H1 (cell line): ENCODE data around the gene NKAIN1. TPM values are rescaled to one million over a fixed set of nuclear protein-coding genes. Genes with fewer than 3 reads are reported as not detected.

Experiments used
- BACH1 ChIP-seq: IDR thresholded peaks from 2 replicates; pipeline ENCODE4 v1.6.1; 2012; ENCODE audit warnings: low read length, improper control_type of control experiment
- CHD2 ChIP-seq: IDR thresholded peaks from 2 replicates; pipeline ENCODE4 v1.6.1; 2012; ENCODE audit warnings: low read length, improper control_type of control experiment
- GABPA ChIP-seq: IDR thresholded peaks from 2 replicates; pipeline ENCODE4 v1.6.1; 2011; ENCODE audit warnings: mild to moderate bottlenecking, low read length, moderate library complexity, borderline replicate concordance; ENCODE audit not compliant: insufficient read depth
- HDAC6 ChIP-seq: IDR thresholded peaks from one replicate; pipeline ENCODE4 v1.7.1; 2012; ENCODE audit warnings: low read depth, mild to moderate bottlenecking, inconsistent platforms, low read length, moderate library complexity
- KDM5A ChIP-seq: fragments of 200-600 bp; IDR thresholded peaks from 2 replicates; pipeline ENCODE4 v1.7.1; 2012; ENCODE audit warnings: mild to moderate bottlenecking, low read length, inconsistent platforms, mixed read lengths
- NRF1 ChIP-seq: IDR thresholded peaks from 2 replicates; pipeline ENCODE4 v1.6.1; 2011; ENCODE audit warnings: mild to moderate bottlenecking, low read depth, low read length, improper control_type of control experiment
- SP2 ChIP-seq: IDR thresholded peaks from 2 replicates; pipeline ENCODE4 v1.6.1; 2012; ENCODE audit warnings: mild to moderate bottlenecking, low read length, inconsistent platforms
- polyA plus RNA-seq, 7 experiments: library from polyadenylated mRNA; depleted of rRNA in 3 of 7; stranded (reverse) in 5 of 7; unstranded in 2 of 7; fragments of >200 nt in 5 of 7; fragments of 200-250 nt in 2 of 7; gene quantifications; 1 replicate in 5 of 7; 2 replicates in 1 of 7; 4 replicates in 1 of 7; pipeline versions ENCODE4 v1.2.1 to v1.2.3, GENCODE V29; 2011 to 2013; ENCODE audit warnings: missing spikeins in 2 of 7, mixed read lengths in 2 of 7
- total RNA-seq: library from RNA; stranded (reverse); fragmentation: NEBNext Ultra II Directional; extraction: Animal tissue kit (Norgen Biotek cat#: 25700); gene quantifications from 2 replicates; pipeline ENCODE4 v1.2.1, GENCODE V29; 2021

NKAIN1 gene
- total and polyA plus RNA-seq, 2 of the 8 experiments (the other 6 are each of a cell fraction or from before 2014, with no cell fraction given), result 59.3 to 66.9 TPM

- TF ChIP-seq KDM5A (no peak), BACH1 (no peak), CHD2 (no peak), SP2 (no peak), NRF1 (no peak), GABPA (no peak), HDAC6 (no peak)
Measured at GRCh38 chr1:31153423-31153822, 86.3 kb downstream of the NKAIN1 start (continued).
